Lung (tissue), 12 donors: ENCODE data around the gene CLDN25. TPM values are rescaled to one million over a fixed set of nuclear protein-coding genes. Genes with fewer than 3 reads are reported as not detected.

Source experiments
- ATAC-seq: fragments of 200-7000 bp; cut with Tn5 transposase; one replicate; pipeline ENCODE4 v1.9.1; 2020; ENCODE audit warnings: moderate number of reproducible peaks; ENCODE audit not compliant: insufficient read depth, low FRiP score
- DNase-seq, 3 donors: peaks; one replicate each; pipeline ENCODE4 v3.0.0-alpha.2; 2013 to 2017
- H3K27ac ChIP-seq, 2 donors: one replicate each; pipeline ENCODE4 v1.5.1; 2013; ENCODE audit warnings: mild to moderate bottlenecking in 2 of 2, moderate library complexity in 2 of 2, control low read depth in 1 of 2, inconsistent platforms in 1 of 2, low read depth in 1 of 2, low read length in 1 of 2
- H3K27me3 ChIP-seq, 3 donors: one replicate each; pipeline ENCODE4 v1.5.1; 2013; ENCODE audit warnings: low read length in 2 of 3; ENCODE audit not compliant: control insufficient read depth in 3 of 3, insufficient read depth in 3 of 3
- H3K36me3 ChIP-seq, 4 donors: one replicate each; pipeline ENCODE4 v1.5.1; 2013; ENCODE audit warnings: low read length in 4 of 4, mild to moderate bottlenecking in 1 of 4, moderate library complexity in 1 of 4; ENCODE audit not compliant: control insufficient read depth in 4 of 4, insufficient read depth in 4 of 4
- H3K4me1 ChIP-seq, 5 donors: one replicate each; pipeline ENCODE4 v1.5.1; 2013; ENCODE audit warnings: low read length in 5 of 5, mild to moderate bottlenecking in 2 of 5, moderate library complexity in 1 of 5; ENCODE audit not compliant: control insufficient read depth in 5 of 5, insufficient read depth in 5 of 5
- H3K4me3 ChIP-seq: one replicate; pipeline ENCODE4 v1.5.1; 2013; ENCODE audit warnings: mild to moderate bottlenecking, control low read depth, moderate library complexity
- H3K9ac ChIP-seq, 2 donors: one replicate each; pipeline ENCODE4 v1.5.1; 2013; ENCODE audit warnings: low read length in 2 of 2, control low read depth in 1 of 2; ENCODE audit not compliant: insufficient read depth in 1 of 2
- H3K9me3 ChIP-seq, 4 donors: one replicate each; pipeline ENCODE4 v1.5.1; 2013; ENCODE audit warnings: low read length in 3 of 4, mild to moderate bottlenecking in 1 of 4, moderate library complexity in 1 of 4; ENCODE audit not compliant: control insufficient read depth in 4 of 4, insufficient read depth in 3 of 4
- CTCF ChIP-seq: IDR thresholded peaks from 2 replicates; pipeline ENCODE4 v1.5.1; 2012; ENCODE audit warnings: mild to moderate bottlenecking; ENCODE audit errors: control extremely low read depth, extremely low read depth
- WGBS, 2 donors: extraction: QIAGEN DNeasy Blood & Tissue Kit; methylation state at CpG; one replicate each; pipeline ENCODE4 v1.1.7; 2013; 5-methylcytosine and 5-hydroxymethylcytosine counted together
- polyA plus RNA-seq, 2 donors: library from polyadenylated mRNA; stranded (reverse); fragments of 200-250 nt; gene quantifications; one replicate each; pipeline ENCODE4 v1.2.1, GENCODE V29; 2013
- total RNA-seq, 2 donors: library from RNA; depleted of rRNA in 1 of 2; stranded (reverse); fragments of >200 nt in 1 of 2; gene quantifications; one replicate each; pipeline ENCODE4 v1.2.1, GENCODE V29; 2014 to 2021
- donor health status: control.
- donor health status: control.
- donor health status: Bipolar disorder and iron deficiency.
- donor health status: healthy.
- donor health status: DM: yes; HTN: yes; CAD: no.

The CLDN25 gene
- total and polyA plus RNA-seq, 4 donors = not detected

DNA sequence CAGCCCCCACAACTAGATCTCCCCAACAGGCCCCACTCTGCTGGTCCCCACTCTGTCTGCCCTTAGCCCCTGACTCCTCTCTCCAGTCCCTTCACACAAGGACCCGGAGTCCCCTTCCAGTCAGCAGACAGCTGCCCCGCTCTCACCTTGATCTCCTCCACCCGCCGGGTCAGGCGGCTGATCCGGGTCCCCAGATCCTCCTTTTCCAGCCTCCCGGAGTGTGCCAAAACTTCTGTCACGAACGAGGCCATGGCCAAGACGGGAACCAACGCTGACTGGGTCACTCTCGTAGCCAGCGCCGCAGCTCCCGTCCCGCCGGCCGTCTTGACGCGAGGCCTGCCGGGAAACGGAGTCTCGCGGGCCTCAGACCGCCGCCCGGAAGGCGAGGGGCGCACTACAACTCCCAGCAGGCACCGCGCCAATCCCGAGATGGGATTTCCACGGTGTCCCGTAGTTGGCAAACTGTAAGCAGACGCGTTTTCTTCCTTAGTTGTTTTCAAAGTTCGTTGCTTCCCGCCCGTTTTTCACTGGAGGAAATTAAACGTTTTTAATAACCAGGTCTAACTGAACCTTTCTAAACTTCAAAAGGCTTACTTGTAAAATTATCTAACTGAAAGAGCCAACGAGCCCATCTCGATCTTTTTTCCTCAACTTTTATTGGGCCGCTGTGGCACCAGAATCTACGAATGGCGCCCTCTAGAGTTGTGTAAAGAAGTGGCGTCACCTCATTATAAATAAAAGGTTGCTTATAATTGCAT lies 6.0 kb upstream of the CLDN25 start, which contains the start of gene ZW10:
Gene ZW10 (minus strand): TSS at position 277 of the 758 bp plus-strand sequence. CDS start 26 bp downstream, at position 251.
- peak; percentile 53 for TF ChIP-seq CTCF
- Histone ChIP-seq H3K27me3 (peaks cover 0 to 8% (median 0%) of the 10 kb centered on the region in 3 donors), H3K4me1 (peaks cover 0 to 7% (median 4%) of the 10 kb centered on the region in 5 donors), H3K9ac (peak within 1 kb of the TSS; percentile 87 to 94), H3K9me3 (no peaks in the 10 kb centered on the region), H3K36me3 (peaks cover 4 to 8% (median 5%) of the 10 kb centered on the region in 4 donors), H3K4me3 (peak within 1 kb of the TSS; percentile 65), H3K27ac (peak within 1 kb of the TSS; percentile 67 to 85)
- ATAC-seq = peak; percentile 99
- WGBS, 2 donors = 0 to 1% methylated on average over 46 of the region's 46 CpGs
- DNase-seq = peak; percentile 98 to 99 (median 99)

- WGBS, 2 donors = 0 to 2% methylated on average over 1 of the region's 1 CpG
- Histone ChIP-seq H3K36me3 (peaks cover 0 to 5% (median 4%) of the 10 kb centered on the region in 4 donors), H3K27me3 (peaks cover 0 to 8% (median 0%) of the 10 kb centered on the region in 3 donors), H3K4me3 (no peak overlapping the region), H3K4me1 (peaks cover 0 to 7% (median 4%) of the 10 kb centered on the region in 5 donors), H3K9ac (peak overlapping the region in 1 of 2 donors; percentile 75), H3K27ac (no peak overlapping the region), H3K9me3 (no peaks in the 10 kb centered on the region)
- ATAC-seq (no peak), DNase-seq (no peak)
- no peak for TF ChIP-seq CTCF
Observed at GRCh38 chr11:113774174-113774503, 5.5 kb upstream of the CLDN25 start.

DNA sequence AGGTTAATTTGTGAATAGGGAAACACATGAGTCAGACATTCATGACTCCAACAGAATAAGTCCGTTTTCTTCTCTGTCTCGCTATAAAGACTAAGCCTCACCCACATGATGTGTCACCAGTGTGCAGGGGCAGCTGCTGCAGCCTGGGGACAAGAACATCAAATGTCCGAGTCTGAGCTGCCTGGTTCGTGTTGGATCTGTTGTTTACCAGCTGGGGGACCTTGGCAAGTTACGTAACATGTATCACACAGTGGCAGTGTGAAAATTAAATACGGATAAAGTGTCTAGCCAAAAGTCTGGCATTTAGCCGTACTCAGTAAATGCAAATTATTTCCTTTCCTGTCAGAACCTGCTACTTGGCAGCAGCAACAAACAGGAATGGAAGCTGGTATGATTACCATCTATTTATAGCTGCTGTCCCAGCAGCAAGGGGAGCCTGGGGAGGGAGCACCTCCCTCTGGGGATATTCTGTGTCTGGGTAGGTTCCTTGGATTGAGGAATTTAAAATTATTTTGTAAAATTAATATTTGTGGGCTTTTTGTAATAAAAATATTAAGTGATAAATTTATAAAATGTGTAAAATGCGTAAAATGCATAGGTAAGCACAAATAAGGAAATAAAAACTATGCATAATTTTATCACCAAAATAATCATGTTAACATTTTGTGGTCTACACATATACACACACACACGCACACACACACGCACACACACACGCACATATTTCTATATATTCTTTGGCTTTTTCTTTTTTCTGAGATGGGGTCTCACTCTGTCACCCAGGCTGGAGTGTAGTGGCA lies 1.3 kb upstream of the CLDN25 start:
- Histone ChIP-seq H3K27me3 (peaks cover 0 to 8% (median 0%) of the 10 kb centered on the region in 3 donors), H3K36me3 (peaks cover 0 to 2% (median 0%) of the 10 kb centered on the region in 4 donors), H3K4me1 (peaks cover 0 to 2% (median 0%) of the 10 kb centered on the region in 5 donors), H3K27ac (peak overlapping the region; percentile 28 to 65), H3K9me3 (no peaks in the 10 kb centered on the region), H3K9ac (no peak overlapping the region), H3K4me3 (no peak overlapping the region)
- TF ChIP-seq CTCF = no peak
- DNase-seq (peak in 1 of 3 donors; percentile 5), ATAC-seq (no peak)
- WGBS, 2 donors = 44 to 58% methylated on average over 11 of the region's 11 CpGs
